Trophoblast cell (in vitro differentiated cells and primary cell): Measurements from ENCODE around the gene TEAD3.
"Not testable (repeated sequence)": the region's sequence is repeated elsewhere in the genome, so short reads cannot be mapped to it uniquely, and the experiment has no call there.

Experiments used
- DNase-seq, 2 donors: peaks; one replicate each; pipeline ENCODE4 v3.0.0-alpha.2; 2016
- H2AFZ ChIP-seq: 2 replicates; pipeline ENCODE4 v1.6.1; 2013; ENCODE audit warnings: low read length, moderate library complexity, mild to moderate bottlenecking; ENCODE audit not compliant: insufficient read depth, poor library complexity
- H2AK5ac ChIP-seq: 2 replicates; pipeline ENCODE4 v1.6.1; 2013; ENCODE audit warnings: mild to moderate bottlenecking, low read length
- H2BK120ac ChIP-seq: 2 replicates; pipeline ENCODE4 v1.6.1; 2013; ENCODE audit warnings: low read length, mild to moderate bottlenecking, moderate library complexity; ENCODE audit not compliant: insufficient read depth, poor library complexity
- H2BK12ac ChIP-seq: 2 replicates; pipeline ENCODE4 v1.6.1; 2013; ENCODE audit warnings: mild to moderate bottlenecking, low read length, moderate library complexity
- H2BK5ac ChIP-seq: 2 replicates; pipeline ENCODE4 v1.6.1; 2013; ENCODE audit warnings: low read length, low read depth, moderate library complexity, mild to moderate bottlenecking; ENCODE audit not compliant: poor library complexity
- H3K14ac ChIP-seq: 2 replicates; pipeline ENCODE4 v1.6.1; 2013; ENCODE audit warnings: mild to moderate bottlenecking, low read length
- H3K18ac ChIP-seq: 2 replicates; pipeline ENCODE4 v1.6.1; 2013; ENCODE audit warnings: mild to moderate bottlenecking, low read length
- H3K23ac ChIP-seq: 2 replicates; pipeline ENCODE4 v1.6.1; 2013; ENCODE audit warnings: low read length
- H3K27ac ChIP-seq: 2 replicates; pipeline ENCODE4 v1.5.1; 2013; ENCODE audit warnings: low read depth, mild to moderate bottlenecking, inconsistent platforms, low read length, moderate library complexity
- H3K27me3 ChIP-seq: 2 replicates; pipeline ENCODE4 v1.6.1; 2013; ENCODE audit warnings: inconsistent platforms, mild to moderate bottlenecking, low read length, moderate library complexity; ENCODE audit not compliant: insufficient read depth
- H3K36me3 ChIP-seq, 2 experiments: 1 replicate in 1 of 2; 2 replicates in 1 of 2; pipeline ENCODE4 v1.6.1; 2013; ENCODE audit warnings: low read length in 2 of 2, mild to moderate bottlenecking in 2 of 2, moderate library complexity in 1 of 2; ENCODE audit not compliant: insufficient read depth in 2 of 2, control insufficient read depth in 1 of 2
- H3K4ac ChIP-seq: 2 replicates; pipeline ENCODE4 v1.6.1; 2013; ENCODE audit warnings: low read depth, mild to moderate bottlenecking, low read length, moderate library complexity
- H3K4me1 ChIP-seq, 2 experiments: 1 replicate in 1 of 2; 2 replicates in 1 of 2; pipeline ENCODE4 v1.6.1; 2013; ENCODE audit warnings: low read length in 2 of 2, mild to moderate bottlenecking in 2 of 2, moderate library complexity in 1 of 2; ENCODE audit not compliant: insufficient read depth in 2 of 2, control insufficient read depth in 1 of 2
- H3K4me2 ChIP-seq: 2 replicates; pipeline ENCODE4 v1.6.1; 2013; ENCODE audit warnings: inconsistent platforms, mild to moderate bottlenecking, low read length, moderate library complexity
- H3K4me3 ChIP-seq: 2 replicates; pipeline ENCODE4 v1.5.1; 2013; ENCODE audit warnings: mild to moderate bottlenecking, low read depth, low read length, inconsistent platforms
- H3K79me1 ChIP-seq: one replicate; pipeline ENCODE4 v1.6.1; 2013; ENCODE audit warnings: low read length
- H3K79me2 ChIP-seq: 2 replicates; pipeline ENCODE4 v1.6.1; 2013; ENCODE audit warnings: low read length, mild to moderate bottlenecking; ENCODE audit not compliant: control insufficient read depth, insufficient read depth, poor library complexity
- H3K9ac ChIP-seq: 2 replicates; pipeline ENCODE4 v1.6.1; 2013; ENCODE audit warnings: mild to moderate bottlenecking, low read length
- H3K9me3 ChIP-seq: 2 replicates; pipeline ENCODE4 v1.6.1; 2013; ENCODE audit warnings: low read depth, mild to moderate bottlenecking, control low read depth, inconsistent platforms, low read length; ENCODE audit not compliant: insufficient read depth
- H4K12ac ChIP-seq: 2 replicates; pipeline ENCODE4 v1.6.1; 2013; ENCODE audit warnings: low read depth, mild to moderate bottlenecking, low read length, moderate library complexity
- H4K8ac ChIP-seq: 2 replicates; pipeline ENCODE4 v1.6.1; 2013; ENCODE audit warnings: low read depth, mild to moderate bottlenecking, low read length, moderate library complexity
- H4K91ac ChIP-seq: one replicate; pipeline ENCODE4 v1.6.1; 2013; ENCODE audit warnings: low read depth, mild to moderate bottlenecking, low read length, moderate library complexity
- WGBS: extraction: QIAGEN DNeasy Blood & Tissue Kit; methylation state at CpG from one replicate; pipeline ENCODE4 v1.1.7; 2013; ENCODE audit warnings: missing lambda C conversion rate; ENCODE audit not compliant: insufficient read length, insufficient coverage; ENCODE audit errors: extremely low coverage; 5-methylcytosine and 5-hydroxymethylcytosine counted together

TEAD3 gene

GRCh38 chr6:35521235-35521634 is 24.4 kb upstream of the TEAD3 start:
- no peak overlapping the region for H3K27ac ChIP-seq
- no peak overlapping the region for H3K23ac ChIP-seq
- H3K4me3 ChIP-seq = no peak overlapping the region
- no peak overlapping the region for H3K18ac ChIP-seq
- no peak overlapping the region for H3K4ac ChIP-seq
- H2BK12ac ChIP-seq = no peak overlapping the region
- H2AK5ac ChIP-seq = no peak overlapping the region
- H3K36me3 ChIP-seq = no peaks in the 10 kb centered on the region
- peaks cover 0 to 5% of the 10 kb centered on the region in 2 experiments for H3K4me1 ChIP-seq
- no peak overlapping the region for H4K8ac ChIP-seq
- H3K79me2 ChIP-seq = no peaks in the 10 kb centered on the region
- H3K4me2 ChIP-seq = no peak overlapping the region
- no peak overlapping the region for H2BK120ac ChIP-seq
- no peaks in the 10 kb centered on the region for H3K27me3 ChIP-seq
- H2AFZ ChIP-seq = no peak overlapping the region
- no CpG with 5 or more reads among the region's 4 CpGs for WGBS
- H3K9me3 ChIP-seq = no peaks in the 10 kb centered on the region
- H4K12ac ChIP-seq = no peak overlapping the region
- peak overlapping the region; percentile 3 for H3K14ac ChIP-seq
- H2BK5ac ChIP-seq = no peak overlapping the region
- H3K9ac ChIP-seq = no peak overlapping the region
- H4K91ac ChIP-seq = peak overlapping the region; percentile 8
- peaks cover 7% of the 10 kb centered on the region for H3K79me1 ChIP-seq
- DNase-seq = no peak

GRCh38 chr6:35519313-35520015 is 22.6 kb upstream of the TEAD3 start:
- Histone ChIP-seq H3K27ac (peak overlapping the region; percentile 64), H3K18ac (no peak overlapping the region), H4K8ac (no peak overlapping the region), H3K9ac (no peak overlapping the region), H2BK5ac (peak overlapping the region; percentile 61), H3K14ac (no peak overlapping the region), H4K91ac (peak overlapping the region; percentile 74), H3K27me3 (no peaks in the 10 kb centered on the region), H4K12ac (no peak overlapping the region), H2AK5ac (no peak overlapping the region), H3K4me2 (no peak overlapping the region), H2AFZ (no peak overlapping the region), H3K4ac (no peak overlapping the region), H3K4me3 (no peak overlapping the region), H3K79me2 (no peaks in the 10 kb centered on the region), H3K36me3 (no peaks in the 10 kb centered on the region), H3K23ac (no peak overlapping the region), H3K9me3 (no peaks in the 10 kb centered on the region), H2BK120ac (peak overlapping the region; percentile 15), H3K79me1 (peaks cover 7% of the 10 kb centered on the region), H3K4me1 (peaks cover 0 to 5% of the 10 kb centered on the region in 2 experiments), H2BK12ac (peak overlapping the region; percentile 8)
- WGBS = no CpG with 5 or more reads among the region's 9 CpGs
- DNase-seq = peak; percentile 90 to 92

- Histone ChIP-seq H4K8ac (no peak overlapping the region), H3K27ac (peak overlapping the region; percentile 64), H2BK5ac (no peak overlapping the region), H3K79me2 (no peaks in the 10 kb centered on the region), H4K91ac (no peak overlapping the region), H3K4me2 (no peak overlapping the region), H4K12ac (no peak overlapping the region), H3K4me3 (no peak overlapping the region), H2BK120ac (peak overlapping the region; percentile 37), H3K79me1 (peaks cover 7% of the 10 kb centered on the region), H3K27me3 (no peaks in the 10 kb centered on the region), H3K4ac (no peak overlapping the region), H3K23ac (no peak overlapping the region), H2AFZ (no peak overlapping the region), H3K4me1 (peaks cover 0 to 5% of the 10 kb centered on the region in 2 experiments), H2BK12ac (no peak overlapping the region), H3K9ac (no peak overlapping the region), H2AK5ac (no peak overlapping the region), H3K18ac (no peak overlapping the region), H3K9me3 (no peaks in the 10 kb centered on the region), H3K14ac (no peak overlapping the region), H3K36me3 (no peaks in the 10 kb centered on the region)
- WGBS = no CpG with 5 or more reads among the region's 6 CpGs
- DNase-seq = peak; percentile 78 to 97
Observed at GRCh38 chr6:35518566-35519312, 21.9 kb upstream of the TEAD3 start.

- H3K18ac ChIP-seq, H3K4me2 ChIP-seq, H2BK12ac ChIP-seq, H3K4me1 ChIP-seq, H2AK5ac ChIP-seq, H3K79me1 ChIP-seq, H3K36me3 ChIP-seq, H2AFZ ChIP-seq, H3K4me3 ChIP-seq, H3K79me2 ChIP-seq, H4K8ac ChIP-seq, H2BK120ac ChIP-seq, H2BK5ac ChIP-seq, H3K9me3 ChIP-seq, H3K23ac ChIP-seq, H4K12ac ChIP-seq, H3K4ac ChIP-seq, H3K14ac ChIP-seq, H3K27me3 ChIP-seq, H3K9ac ChIP-seq: not testable (repeated sequence)
- peak overlapping the region; percentile 32 for H3K27ac ChIP-seq
- H4K91ac ChIP-seq = peak overlapping the region; percentile 43
- peak; percentile 48 to 58 for DNase-seq
- WGBS = no CpG with 5 or more reads among the region's 7 CpGs
Observed at GRCh38 chr6:35517978-35518377, 21.1 kb upstream of the TEAD3 start.
